ENCODE measurements around the gene TBL2.
"Not testable (repeated sequence)": the region's sequence is repeated elsewhere in the genome, so short reads cannot be mapped to it uniquely, and the experiment has no call there.

DNA sequence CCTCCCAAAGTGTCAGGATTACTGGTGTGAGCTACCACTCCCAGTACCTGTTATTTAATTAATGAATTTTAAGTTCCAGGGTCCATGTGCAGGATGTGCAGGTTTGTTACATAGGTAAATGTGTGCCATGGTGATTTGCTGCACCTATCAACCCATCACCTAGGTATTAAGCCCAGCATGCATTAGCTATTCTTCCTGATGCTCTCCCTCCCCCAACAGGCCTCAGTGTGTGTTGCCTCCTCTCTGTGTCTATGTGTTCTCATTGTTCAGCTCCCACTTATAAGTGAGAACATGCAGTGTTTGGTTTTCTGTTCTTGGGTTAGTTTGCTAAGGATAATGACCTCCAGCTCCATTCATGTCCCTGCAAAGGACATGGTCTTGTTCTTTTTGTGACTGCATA is 11.9 kb downstream of the TBL2 start:
- TF ChIP-seq, protein P1, sequence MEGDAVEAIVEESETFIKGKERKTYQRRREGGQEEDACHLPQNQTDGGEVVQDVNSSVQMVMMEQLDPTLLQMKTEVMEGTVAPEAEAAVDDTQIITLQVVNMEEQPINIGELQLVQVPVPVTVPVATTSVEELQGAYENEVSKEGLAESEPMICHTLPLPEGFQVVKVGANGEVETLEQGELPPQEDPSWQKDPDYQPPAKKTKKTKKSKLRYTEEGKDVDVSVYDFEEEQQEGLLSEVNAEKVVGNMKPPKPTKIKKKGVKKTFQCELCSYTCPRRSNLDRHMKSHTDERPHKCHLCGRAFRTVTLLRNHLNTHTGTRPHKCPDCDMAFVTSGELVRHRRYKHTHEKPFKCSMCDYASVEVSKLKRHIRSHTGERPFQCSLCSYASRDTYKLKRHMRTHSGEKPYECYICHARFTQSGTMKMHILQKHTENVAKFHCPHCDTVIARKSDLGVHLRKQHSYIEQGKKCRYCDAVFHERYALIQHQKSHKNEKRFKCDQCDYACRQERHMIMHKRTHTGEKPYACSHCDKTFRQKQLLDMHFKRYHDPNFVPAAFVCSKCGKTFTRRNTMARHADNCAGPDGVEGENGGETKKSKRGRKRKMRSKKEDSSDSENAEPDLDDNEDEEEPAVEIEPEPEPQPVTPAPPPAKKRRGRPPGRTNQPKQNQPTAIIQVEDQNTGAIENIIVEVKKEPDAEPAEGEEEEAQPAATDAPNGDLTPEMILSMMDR (IDR thresholded peaks at IDR 0.05): not testable (repeated sequence)
- TF ChIP-seq POLR2A (IDR thresholded peaks at IDR 0.05): not testable (repeated sequence)

Measured in heart left ventricle (tissue), 13 donors.